Measurements from ENCODE around the gene PEX6.
"Not testable (repeated sequence)": the region's sequence is repeated elsewhere in the genome, so short reads cannot be mapped to it uniquely, and the experiment has no call there.

The PEX6 gene

GRCh38 chr6:42978839-42979522 is at the start of gene PEX6:
TSS of gene PEX6 (minus strand) at chr6:42979181. CDS start at chr6:42979150, 31 bp downstream.
- peak; percentile 82 for DNase-seq (ENCODE audit: low spot score)

DNA sequence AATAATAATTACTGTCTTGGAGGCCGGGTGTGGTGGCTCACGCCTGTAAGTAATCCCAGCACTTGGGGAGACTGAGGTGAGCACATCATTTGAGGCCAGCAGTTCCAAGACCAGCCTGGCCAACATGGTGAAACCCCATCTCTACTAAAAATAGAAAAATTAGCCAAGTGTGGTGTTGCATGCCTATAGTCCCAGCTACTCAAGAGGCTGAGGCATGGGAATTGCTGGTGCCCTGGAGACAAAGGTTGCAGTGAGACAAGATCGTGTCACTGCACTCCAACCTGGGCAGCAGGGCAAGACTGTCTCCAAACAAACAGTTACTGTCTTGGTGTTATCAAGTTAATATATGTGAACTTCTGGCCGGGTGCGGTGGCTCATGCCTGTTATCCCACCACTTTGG is 47.4 kb upstream of the PEX6 start:
- DNase-seq (ENCODE audit: low spot score), result no peak

DNA sequence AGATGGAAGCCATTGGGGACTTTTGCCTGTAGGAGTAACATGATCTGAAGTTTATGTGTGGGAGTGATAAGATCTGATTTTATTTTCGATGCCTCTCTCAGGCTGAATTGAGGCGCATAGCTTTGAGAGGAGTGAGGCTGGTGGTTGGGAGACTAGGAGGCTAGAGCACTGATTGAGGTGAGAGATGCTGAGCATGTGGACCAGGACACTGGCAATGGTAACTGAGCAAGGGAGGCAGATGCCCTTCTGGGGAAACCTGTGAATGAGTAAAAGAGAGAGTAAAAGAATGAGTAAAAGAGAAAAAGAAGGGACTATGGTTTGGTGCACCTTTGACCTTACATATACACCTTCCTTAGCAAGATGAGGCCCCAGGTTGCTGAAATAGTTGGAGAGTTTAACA is 45.5 kb upstream of the PEX6 start:
- DNase-seq (ENCODE audit: low spot score), result no peak

DNA sequence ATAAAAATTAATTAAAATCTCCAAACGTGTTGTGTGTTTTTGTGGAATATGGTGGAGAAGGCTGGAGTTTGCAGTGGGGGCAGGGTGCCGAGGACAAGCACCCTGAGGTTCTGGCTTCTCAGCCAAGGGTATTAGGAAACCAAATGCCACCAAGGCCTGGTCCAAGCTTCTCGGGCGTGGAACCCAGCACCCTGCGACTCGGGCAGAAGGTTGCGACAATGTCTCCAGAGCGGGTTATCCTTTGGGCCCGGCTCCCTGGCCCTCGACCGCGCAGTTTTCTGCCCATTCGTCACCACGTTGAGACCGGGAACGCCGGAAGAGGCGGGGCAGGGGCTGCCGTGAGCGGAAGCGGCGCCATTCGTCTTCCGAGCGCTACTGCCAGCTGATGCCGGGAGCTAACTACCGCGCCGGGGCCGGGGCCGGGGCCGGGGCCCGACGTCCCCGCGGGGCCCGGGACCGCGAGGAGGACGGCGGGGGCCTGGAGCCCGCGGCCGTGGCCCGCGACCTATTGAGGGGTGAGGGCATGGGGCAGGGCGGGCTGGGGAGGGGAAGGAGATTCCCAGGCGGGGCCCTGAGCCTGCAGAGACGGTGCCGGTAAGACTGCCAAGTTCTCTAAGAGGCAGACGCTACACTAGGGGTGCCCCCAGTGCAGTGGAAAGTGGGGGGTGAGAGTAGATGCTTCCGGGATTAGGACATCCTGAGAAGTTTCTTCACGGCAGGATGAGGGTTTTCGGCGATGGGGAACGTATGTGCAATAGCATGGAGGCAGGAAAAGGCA is 42.5 kb upstream of the PEX6 start, which contains the start of gene RRP36:
Gene RRP36 (plus strand): TSS at position 354 of the 778 bp plus-strand sequence. CDS start 32 bp downstream, at position 386.
- peak; percentile 80 for DNase-seq (ENCODE audit: low spot score)

- DNase-seq (ENCODE audit: low spot score), result no peak
These were observed 41.9 kb upstream of the PEX6 start for GRCh38 chr6:43020847-43021246.

- DNase-seq (ENCODE audit: low spot score), result no peak
These were observed 41.2 kb upstream of the PEX6 start for GRCh38 chr6:43020052-43020705.

GRCh38 chr6:43019152-43019551 is 40.2 kb upstream of the PEX6 start:
- no peak for DNase-seq (ENCODE audit: low spot score)

GRCh38 chr6:43016943-43017334 is 38.0 kb upstream of the PEX6 start:
- DNase-seq (ENCODE audit: low spot score), result no peak

DNA sequence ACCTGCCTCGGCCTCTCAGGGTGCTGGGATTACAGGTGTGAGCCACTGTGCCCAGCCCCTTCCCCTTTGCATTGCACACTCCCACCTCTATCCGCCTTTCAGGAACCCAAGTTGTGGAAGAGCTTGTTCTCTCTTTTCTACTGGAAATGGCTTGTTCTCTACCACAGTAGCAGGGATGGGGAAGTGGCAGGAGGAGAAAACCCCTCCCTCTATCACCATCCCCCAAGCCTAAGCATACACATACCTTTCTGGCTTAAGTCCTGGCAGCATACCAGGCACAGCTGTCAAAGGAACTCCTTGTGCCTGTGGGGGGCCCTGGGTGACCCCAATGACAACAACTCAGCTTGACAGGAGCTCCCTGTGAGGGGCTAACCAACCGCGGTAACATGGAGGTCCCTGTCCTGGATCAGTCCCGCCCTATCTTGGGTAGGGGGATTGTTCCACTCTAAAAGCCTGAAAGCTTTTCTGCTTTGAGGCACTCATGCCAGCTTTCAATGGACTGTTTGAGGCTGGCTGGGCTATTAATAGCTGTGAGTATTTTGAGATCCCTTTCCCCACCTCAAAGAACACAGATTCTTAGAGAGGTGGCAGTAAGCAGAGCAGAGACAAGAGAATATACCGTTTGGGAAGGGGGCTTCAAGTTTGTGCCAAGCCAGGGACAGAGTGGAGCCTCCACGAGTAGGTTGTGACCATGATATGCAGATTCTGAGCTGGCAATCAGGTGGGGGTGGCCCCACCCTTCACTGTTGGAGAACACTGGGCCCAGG is 37.4 kb upstream of the PEX6 start:
- no peak for DNase-seq (ENCODE audit: low spot score)

DNA sequence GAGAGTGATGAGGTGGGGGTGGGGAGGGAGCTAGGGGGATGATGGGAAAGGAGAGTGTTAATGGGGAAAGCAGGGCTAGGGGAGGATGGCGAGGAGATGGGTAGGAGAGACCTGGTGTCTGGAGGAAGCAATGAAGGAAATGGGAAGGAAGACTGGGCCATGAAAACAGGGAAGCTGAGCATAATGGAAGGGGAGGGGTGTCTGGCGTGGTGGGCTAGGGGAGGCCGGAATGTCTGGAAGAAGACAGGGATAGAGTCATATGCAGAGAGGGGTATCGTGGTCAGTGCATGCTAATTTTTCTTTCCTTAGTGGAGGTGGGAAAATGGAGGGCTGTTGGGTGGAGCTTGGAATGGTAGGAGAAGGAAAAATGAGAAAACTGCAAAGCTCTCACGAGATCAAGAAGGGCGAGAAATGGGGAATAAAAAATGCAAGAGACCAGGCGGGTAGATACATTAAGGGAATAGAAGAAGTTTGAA is 35.5 kb upstream of the PEX6 start:
- DNase-seq (ENCODE audit: low spot score), result no peak

- DNase-seq (ENCODE audit: low spot score), result peak; percentile 94
These were observed 35.0 kb upstream of the PEX6 start, which contains the start of the genes KLHDC3 and MEA1 for GRCh38 chr6:43013843-43014433. TSS of gene KLHDC3 (plus strand) at chr6:43014249. CDS start at chr6:43017193, 2,944 bp downstream. TSS of gene MEA1 (minus strand) at chr6:43013946. CDS start at chr6:43013813, 133 bp downstream.

DNA sequence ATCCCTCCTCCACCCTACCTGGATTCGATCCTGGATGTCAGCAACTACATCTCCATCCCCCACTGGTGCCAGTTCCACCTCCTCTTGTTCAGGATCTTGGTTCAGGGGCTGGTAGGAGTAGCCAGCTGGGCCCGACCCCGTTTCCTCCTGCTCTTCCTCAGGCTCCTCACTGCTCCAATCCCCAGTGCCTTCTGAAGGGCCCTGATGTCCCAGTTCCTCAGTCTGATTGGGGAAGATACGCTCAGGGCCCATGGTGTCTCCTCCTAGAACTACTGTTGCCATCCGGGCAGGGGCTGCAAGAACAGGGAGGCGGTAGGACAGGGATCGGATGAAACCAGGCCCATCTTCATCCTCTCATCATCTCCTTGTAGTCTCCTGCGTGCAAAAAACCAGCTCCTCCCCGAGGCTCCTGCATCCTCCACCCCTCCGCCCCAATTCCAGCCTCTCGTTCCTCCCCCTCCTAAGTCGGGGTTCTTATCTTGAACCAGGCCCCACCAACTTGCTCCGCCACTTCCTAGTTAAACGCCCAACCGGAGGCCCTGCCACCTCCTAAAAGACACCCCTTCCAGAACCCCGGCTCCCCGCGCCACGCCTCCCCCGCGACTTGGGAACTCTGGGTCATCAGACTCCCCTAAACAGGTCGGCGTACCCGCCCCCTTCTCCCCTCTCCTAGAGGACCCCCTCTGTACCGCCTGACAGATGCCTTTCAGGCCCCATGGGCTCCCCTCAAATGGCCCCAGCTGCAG is 34.3 kb upstream of the PEX6 start:
- DNase-seq (ENCODE audit: low spot score), result no peak

DNA sequence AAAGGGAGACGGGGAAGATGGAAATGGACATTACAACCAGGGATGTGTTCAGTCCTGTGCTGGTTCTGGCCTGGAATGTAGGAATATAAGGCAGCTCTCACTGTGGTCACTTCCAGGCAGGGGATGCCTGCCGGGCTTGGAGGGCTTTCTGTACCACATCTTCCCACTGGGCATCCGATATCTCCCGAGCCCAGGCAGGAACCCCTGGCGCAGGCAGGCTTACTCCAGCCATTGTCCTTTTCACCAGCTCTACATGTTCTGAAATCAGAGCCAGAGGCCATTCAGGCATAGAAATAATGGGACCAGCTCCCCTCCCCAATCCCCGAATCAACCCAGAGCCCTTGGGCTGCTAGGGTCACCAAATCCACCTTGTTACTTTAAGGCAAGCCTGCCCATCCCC is 33.4 kb upstream of the PEX6 start:
- DNase-seq (ENCODE audit: low spot score), result no peak

GRCh38 chr6:43011207-43011606 is 32.2 kb upstream of the PEX6 start:
- no peak for DNase-seq (ENCODE audit: low spot score)

- peak; percentile 59 for DNase-seq (ENCODE audit: low spot score)
These were observed 30.1 kb upstream of the PEX6 start for GRCh38 chr6:43009124-43009523.

- no peak for DNase-seq (ENCODE audit: low spot score)
These were observed 28.1 kb upstream of the PEX6 start for GRCh38 chr6:43007126-43007525.

DNA sequence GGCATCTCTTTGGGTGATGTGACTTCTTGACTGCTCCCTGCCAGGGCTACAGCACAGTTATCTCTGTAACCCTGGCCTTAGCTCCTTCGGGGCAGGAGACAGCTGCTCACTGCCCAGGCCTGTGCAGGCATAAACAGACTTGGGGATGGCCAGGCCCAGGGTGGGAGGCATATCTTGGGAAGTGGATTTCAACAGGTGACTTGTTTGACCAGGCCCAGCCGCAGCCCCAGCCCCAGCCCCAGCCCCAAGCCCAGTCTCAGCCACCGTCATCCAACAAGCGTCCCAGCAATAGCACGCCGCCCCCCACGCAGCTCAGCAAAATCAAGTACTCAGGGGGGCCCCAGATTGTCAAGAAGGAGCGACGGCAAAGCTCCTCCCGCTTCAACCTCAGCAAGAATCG is 27.3 kb upstream of the PEX6 start:
- DNase-seq (ENCODE audit: low spot score), result no peak

DNA sequence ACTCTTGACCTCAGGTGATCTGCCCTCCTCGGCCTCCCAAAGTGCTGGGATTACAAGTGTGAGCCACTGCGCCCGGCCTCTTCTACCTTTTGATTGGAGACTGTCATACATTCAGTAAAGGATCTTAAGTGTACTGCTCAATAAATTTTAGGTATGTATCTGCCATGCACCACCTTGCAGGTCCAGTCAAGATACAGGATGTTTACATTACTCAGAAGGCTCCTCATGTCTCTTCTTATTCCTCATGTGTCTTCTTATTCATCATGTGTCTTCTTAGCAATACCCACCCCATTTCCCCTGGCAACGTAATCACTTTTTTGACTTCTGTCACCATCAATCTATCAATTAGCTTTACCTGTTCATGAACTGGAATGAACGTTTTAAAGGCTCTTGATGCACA is 26.9 kb upstream of the PEX6 start:
- no peak for DNase-seq (ENCODE audit: low spot score)

- DNase-seq (ENCODE audit: low spot score), result no peak
These were observed 22.9 kb upstream of the PEX6 start for GRCh38 chr6:43001843-43002242.

DNA sequence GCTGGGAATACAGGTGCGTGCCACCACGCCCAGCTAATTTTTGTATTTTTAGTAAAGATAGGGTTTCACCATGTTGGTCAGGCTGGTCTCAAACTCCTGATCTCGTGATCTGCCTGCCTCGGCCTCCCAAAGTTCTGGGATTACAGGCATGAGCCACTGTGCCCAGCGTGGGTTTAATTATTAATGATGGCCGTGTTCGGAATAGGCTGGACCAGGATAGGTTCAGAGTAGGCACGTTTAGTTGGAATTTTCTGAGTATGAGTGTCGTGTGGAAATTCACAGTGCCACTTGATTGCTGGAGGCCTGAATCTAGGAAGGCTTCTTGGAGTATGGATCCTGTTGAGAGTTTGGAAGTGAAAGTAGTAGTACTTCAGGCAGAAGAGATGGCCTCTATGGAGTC is 19.2 kb upstream of the PEX6 start:
- not testable (repeated sequence) for DNase-seq (ENCODE audit: low spot score)

GRCh38 chr6:42996513-42996912 is 17.5 kb upstream of the PEX6 start:
- no peak for DNase-seq (ENCODE audit: low spot score)

Measured in HuH-7 (cell line).